Skin epidermis (tissue), 12 donors: ENCODE measurements around the gene BOC.
A peak's percentile ranks its signal among the peaks of the same experiment; 100 is the strongest.

Experiments used
- H3K27ac ChIP-seq, 21 experiments: fragments of 200-600 bp; sonication (generic) in 11 of 21; one replicate each; pipeline ENCODE4 v1.5.0; 2020; ENCODE audit warnings: mild to moderate bottlenecking in 3 of 21, inconsistent platforms in 2 of 21, moderate library complexity in 2 of 21
- H3K4me3 ChIP-seq, 7 experiments: fragments of 200-600 bp; sonication (generic) in 2 of 7; one replicate each; pipeline ENCODE4 v1.5.0; 2020; ENCODE audit warnings: inconsistent platforms in 2 of 7, mild to moderate bottlenecking in 2 of 7, moderate library complexity in 1 of 7

The BOC gene

DNA sequence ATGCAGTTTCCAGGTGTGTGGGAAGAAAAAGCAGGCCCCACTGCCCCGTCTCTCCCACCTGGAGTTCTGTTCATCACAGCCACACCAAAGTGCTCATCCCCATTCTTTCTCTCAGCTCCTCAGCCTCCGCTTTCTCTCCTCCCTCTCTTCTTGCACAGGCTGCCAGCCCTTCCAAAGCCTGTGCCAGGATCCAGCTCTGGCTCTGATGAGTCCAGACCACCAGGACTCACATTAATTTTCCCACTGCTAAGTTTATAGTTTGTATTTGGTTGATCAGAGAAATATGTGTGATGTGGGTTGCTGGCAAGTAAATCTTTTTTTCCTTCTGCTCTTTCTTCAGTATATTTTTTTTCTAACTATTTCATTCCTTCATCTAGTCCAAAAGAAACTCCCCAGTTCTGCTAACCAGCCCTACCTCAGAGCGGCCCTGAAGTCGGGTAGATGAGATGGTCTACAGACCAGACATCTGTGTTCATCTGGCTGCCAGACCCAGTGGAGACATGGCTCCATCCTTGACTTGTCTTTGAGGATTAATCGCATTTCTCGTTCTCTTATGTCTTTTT is 49.8 kb downstream of the BOC start:
- no peak overlapping the region for H3K4me3 ChIP-seq

DNA sequence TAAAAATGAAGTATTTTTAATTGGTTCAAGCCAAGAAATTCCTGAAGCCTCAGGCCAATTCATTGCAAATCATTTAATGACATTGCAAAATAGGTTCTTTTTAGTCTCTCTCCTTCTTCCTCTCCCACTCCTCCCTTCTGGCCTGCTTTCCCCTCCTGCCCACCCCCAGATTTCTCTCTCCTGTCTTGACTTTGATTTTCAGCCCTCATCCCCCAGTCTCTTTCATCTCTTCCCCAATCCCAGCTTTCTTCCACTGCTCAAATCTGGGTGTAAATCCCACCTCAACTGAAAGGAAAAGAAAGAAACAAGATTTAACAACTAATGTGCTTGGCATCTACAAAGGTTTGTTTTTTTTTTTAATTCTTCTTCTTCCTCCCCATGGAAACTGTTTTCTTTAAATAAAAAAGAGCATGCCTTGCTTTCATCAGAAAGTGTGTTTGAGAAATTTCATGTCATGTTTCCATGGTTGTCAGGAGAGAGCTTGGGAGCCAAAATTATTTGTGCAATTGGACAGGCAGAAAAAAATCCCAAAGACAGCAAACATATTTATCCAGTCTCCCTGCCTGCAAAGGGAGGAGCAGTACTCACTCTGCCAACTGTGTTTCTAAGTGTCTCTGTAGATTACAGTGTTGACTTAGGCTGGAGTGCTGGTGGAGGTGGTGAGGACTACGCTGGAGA is 50.4 kb downstream of the BOC start:
- H3K4me3 ChIP-seq = no peak overlapping the region
- H3K27ac ChIP-seq = peak overlapping the region in 15 of 21 experiments; percentile 18 to 77 (median 66)

More for the DNA sequence above, 49.8 kb downstream of the BOC start:
- H3K27ac ChIP-seq = peak overlapping the region in 16 of 21 experiments; percentile 19 to 77 (median 58)

DNA sequence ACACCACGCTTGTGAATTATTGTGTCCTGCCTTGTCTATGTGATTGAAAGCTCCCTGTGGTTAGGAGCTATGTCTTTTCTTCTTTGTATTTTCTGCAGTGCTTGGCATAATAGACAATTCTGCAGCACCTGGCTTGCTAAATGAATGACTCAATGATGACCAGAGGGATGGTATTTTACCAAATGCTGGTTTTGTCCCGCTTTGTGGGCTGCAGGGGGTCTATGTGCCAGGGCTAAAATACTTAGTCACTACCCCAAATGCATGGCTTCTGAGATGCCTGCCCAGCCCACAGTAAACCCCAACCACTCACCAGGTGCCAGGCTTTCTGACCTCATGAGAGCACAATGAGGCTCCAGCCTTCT is 50.9 kb downstream of the BOC start:
- Histone ChIP-seq H3K27ac (peak overlapping the region in 12 of 21 experiments; percentile 11 to 77 (median 54)), H3K4me3 (no peak overlapping the region)

DNA sequence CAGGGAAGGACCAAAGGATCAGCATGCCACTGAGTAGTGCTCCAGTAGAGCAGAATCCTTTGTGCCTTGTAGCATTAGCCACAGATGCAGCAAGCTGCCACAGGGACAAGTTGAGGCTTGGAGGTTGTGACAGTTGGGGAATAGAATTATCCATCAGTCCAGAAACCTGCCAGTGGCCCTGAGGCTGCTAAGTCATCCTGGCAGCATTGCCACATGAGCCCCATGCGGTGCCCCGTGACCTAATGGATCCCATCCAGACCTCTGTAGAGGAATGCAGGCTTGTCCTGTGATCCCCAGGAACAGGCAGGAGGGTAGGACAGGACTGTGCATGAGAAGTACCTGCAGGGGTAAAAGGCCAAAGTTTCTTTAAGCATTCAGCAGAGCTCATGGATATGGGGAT is 51.7 kb downstream of the BOC start:
- no peak overlapping the region for H3K4me3 ChIP-seq
- peak overlapping the region in 12 of 21 experiments; percentile 34 to 77 (median 54) for H3K27ac ChIP-seq

DNA sequence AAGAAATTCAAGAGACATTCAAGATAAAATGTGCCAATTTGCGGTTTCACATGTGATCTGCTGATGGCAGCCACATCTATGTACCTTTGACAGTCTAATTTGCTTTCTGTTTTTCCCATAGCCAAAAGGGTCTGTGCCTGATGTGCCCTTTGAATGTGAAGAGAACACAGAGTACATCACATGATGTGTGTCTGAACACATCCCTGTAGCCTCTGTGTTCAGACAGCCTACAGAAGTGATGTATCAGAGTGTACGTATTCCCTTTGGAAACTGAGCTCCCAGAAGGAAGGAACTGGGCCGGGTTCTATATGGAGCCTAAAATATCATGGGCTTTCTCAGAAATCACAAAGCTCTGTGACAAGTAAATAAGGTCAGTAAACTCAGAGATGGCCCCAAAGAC is 52.4 kb downstream of the BOC start:
- Histone ChIP-seq H3K4me3 (no peak overlapping the region), H3K27ac (peak overlapping the region in 2 of 21 experiments; percentile 2 to 45)

DNA sequence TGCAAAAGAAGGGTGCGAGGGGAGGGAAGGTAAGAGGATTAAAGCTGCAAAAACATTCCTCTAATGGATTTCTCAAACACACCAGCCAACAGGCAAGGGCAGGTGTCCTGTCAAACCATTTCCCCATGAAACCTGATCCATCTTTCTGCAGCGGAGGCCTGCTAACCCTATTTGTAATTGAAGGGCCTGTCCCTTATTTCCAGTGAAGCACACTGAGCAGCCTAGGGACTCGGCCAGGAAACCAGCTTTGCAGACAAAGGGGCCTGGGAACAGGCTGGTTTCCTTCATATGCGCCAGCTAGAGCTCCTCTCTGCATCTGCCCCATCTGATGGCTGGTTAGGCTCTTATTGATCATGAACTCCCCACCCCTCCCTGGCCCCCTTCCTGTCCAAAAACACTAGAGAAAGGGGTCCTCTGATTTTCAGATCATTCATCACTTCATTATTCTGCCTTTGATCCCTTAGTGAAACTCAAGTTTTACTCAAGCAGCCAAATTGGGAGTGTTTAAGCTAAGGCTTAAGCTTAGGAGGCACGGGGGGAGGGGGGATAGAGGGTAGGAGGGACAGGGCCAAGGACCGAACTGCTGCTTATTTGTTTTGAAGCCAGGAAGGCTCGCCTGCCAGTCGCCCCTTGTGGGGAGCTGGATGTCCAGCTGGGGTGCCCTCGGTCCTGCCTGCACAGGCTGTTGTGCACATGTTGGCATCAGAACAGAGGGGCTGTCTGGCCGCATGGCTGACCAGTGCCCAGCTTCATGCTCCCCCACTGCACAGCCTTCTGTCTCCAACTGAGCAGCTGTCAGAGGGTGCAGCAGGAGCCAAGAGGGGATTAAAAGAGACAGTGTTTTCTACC is 53.1 kb downstream of the BOC start:
- peak overlapping the region in 5 of 21 experiments; percentile 2 to 66 (median 56) for H3K27ac ChIP-seq

DNA sequence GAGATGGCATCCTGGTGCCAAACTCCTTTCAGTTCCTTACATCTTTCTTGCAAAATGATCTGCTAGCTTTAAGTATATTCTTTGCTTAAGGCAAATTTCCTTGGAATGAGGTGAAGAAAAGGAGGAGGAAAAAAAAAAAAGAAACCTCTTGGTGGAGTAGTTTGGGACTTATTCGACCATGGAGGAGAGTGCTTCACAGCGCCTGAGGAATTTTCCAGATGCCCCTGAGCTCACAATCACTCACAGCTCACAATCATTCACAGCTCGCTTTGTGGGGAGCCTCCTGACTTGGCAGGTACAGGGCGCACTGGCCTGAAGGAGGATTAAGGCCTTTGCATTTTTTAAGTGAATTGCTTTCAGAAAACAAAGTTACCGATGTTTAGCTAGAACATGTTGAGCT is 53.9 kb downstream of the BOC start:
- Histone ChIP-seq H3K27ac (peak overlapping the region in 4 of 21 experiments; percentile 2 to 66 (median 34)), H3K4me3 (no peak overlapping the region)

More for the DNA sequence above, 53.1 kb downstream of the BOC start:
- H3K4me3 ChIP-seq = no peak overlapping the region

DNA sequence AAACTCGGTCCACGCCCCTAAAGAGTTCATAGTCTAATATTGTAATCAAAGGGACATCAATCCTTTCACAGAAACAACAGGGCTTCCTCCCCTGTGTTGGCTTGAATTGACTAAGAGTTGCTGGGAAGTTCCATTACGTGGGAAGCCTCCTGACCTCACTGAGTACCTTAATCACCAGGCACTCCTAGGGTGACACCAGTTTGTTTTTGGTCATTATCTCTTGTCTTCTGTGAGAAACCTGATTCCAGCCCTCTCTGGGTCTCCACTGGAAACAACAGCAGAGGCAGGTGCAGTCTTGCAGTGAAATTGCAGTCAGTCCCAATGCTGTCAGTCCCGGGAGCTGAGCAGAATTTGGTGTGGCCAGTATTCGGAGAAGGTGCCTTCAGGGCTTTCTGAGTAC is 55.4 kb downstream of the BOC start:
- peak overlapping the region in 4 of 21 experiments; percentile 40 to 55 (median 46) for H3K27ac ChIP-seq
- no peak overlapping the region for H3K4me3 ChIP-seq

DNA sequence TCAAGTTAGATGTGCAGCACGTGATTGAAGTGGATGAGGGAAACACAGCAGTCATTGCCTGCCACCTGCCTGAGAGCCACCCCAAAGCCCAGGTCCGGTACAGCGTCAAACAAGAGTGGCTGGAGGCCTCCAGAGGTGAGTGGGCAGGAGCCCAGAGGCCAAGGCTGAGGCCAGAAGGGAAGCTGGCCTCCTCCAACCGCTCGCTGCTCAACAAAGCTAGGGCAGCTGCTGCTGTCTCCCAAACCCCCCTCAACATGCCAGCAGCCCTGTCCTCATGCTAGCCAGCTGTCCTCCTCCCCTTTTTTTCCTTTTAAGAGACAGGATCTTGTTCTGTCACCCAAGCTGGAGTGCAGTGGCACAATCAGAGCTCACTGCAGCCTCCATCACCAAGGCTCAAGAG is 57.0 kb downstream of the BOC start:
- H3K27ac ChIP-seq = peak overlapping the region in 4 of 21 experiments; percentile 6 to 55 (median 40)
- no peak overlapping the region for H3K4me3 ChIP-seq

DNA sequence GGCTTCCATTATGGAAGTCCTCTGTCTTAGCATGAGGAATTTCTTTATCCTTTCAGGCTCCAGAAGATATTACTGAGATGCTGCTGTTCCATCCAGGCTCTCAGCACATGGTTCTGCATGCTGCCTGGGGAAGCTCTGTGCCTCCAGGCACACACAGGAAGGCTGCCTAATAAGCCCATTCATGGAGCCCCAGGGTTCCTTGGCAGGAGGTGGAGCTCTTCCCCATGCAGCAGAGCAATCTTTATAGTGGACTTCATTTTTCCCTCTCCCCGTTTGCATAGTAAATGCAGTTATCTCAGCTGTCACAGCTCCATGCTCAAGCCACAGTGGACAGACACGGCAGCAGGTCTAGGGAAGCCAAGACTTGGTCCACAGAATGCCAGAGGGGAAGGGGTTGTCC is 57.6 kb downstream of the BOC start:
- Histone ChIP-seq H3K4me3 (no peak overlapping the region), H3K27ac (peak overlapping the region in 3 of 21 experiments; percentile 25 to 41 (median 31))

DNA sequence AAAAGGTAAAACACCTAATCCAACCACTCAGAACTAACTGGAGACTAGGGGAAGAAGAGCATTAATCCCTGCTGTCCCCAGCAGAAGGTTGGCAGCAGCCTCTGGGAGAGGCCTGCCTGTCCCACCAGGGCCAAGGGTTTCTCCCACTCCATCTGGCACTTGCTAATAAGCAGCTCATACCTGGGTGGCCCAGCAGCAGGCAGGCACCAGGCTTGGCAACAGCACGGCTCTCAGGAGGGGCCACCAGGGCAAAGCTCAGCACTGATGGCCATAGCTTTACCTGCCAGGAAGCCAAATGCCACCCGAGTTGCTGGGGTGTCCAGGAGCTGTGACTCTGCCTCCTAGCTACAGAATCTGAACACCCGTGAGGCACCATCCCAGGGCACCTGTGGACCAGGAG is 58.3 kb downstream of the BOC start:
- H3K27ac ChIP-seq = peak overlapping the region in 7 of 21 experiments; percentile 15 to 63 (median 31)
- no peak overlapping the region for H3K4me3 ChIP-seq

DNA sequence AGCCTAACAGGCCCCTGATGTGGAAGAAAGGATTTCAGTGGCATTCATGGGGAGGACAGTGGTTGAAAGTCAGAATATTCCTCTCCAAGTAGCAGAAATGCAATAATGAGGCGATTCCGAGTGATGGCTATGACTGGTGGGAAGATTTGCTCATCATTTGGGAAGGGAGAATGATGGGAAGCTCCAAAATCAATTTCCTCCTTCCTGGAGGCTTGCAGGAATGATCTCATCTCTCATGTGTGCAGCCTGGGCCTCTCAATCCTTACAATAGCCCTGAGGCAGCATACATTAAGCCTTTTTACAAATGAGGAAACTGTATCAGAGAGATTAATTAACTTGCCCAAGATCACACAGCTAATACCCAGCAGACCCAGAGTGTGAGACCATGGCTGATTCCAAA is 58.7 kb downstream of the BOC start:
- peak overlapping the region in 7 of 21 experiments; percentile 15 to 63 (median 31) for H3K27ac ChIP-seq
- H3K4me3 ChIP-seq = no peak overlapping the region

DNA sequence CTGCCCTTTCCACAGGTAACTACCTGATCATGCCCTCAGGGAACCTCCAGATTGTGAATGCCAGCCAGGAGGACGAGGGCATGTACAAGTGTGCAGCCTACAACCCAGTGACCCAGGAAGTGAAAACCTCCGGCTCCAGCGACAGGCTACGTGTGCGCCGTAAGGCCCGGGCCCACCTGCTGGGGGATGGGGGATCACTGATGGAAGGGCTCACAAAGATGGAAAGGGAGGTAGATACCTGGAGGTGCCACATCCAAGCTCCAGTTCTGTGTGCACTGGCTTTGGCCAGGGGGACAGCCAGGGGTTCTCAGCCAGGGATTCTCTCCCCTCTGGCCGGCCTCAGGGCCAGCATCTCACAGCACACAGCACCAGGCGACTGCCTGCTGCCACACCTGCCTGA is 59.4 kb downstream of the BOC start:
- H3K27ac ChIP-seq = peak overlapping the region in 4 of 21 experiments; percentile 1 to 41 (median 23)
- no peak overlapping the region for H3K4me3 ChIP-seq

DNA sequence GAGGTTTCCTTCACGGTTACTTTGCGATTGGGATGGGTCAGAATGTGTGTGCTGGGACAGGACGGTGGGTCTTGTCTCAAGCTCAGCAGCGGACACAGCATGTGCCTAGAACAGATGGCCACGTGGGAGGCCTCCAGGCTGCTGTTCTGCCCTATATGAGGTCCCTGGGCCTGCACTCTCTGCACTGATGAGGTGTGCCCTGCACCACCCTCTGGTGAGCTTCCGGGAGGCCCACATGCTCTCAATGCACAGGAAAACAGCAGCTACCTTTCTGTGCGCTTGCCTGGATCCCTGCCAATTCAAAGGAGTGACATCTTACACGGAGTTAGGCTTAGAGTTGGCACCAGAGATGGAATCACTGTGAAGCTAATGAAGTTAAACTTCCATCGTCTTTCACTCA is 59.8 kb downstream of the BOC start:
- Histone ChIP-seq H3K4me3 (no peak overlapping the region), H3K27ac (peak overlapping the region in 3 of 21 experiments; percentile 1 to 40 (median 6))

DNA sequence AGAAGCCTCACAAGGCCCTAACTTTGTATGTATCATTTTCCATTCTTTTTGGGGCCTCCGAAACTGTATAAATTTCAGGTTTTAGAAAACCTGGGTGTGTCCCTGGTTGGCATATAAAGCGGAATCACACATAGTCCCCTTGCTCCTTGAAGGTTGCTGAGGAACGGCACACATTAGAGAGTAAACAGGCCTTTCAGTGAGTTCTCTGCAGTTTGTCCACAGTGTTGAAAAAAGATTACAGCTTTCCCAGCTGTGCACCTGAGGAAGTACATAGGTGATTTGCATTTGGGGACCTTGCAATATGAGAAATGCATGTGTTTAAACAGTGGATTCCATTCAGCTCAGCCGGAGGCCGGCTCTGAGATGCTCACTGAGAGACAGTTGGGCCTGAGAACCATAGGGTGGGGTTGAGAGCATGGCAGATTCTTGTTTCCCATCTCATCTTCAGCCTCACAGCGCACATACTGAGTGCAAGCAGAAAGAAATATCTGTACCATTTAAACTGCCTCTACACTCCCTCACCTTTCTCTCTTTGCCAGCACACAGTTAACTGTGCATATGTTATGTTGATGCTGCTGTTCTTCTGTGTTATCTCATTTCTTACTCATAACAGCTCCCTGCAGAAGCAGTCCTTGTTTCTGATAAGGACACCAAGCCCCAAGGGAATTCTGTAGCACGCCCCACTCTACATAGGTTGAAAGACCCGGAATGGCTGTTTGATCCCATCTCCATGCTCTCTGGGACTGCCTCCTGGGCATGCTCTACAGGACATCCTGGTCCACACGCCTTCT is 60.4 kb downstream of the BOC start:
- peak overlapping the region in 1 of 21 experiments; percentile 6 for H3K27ac ChIP-seq
- H3K4me3 ChIP-seq = no peak overlapping the region

DNA sequence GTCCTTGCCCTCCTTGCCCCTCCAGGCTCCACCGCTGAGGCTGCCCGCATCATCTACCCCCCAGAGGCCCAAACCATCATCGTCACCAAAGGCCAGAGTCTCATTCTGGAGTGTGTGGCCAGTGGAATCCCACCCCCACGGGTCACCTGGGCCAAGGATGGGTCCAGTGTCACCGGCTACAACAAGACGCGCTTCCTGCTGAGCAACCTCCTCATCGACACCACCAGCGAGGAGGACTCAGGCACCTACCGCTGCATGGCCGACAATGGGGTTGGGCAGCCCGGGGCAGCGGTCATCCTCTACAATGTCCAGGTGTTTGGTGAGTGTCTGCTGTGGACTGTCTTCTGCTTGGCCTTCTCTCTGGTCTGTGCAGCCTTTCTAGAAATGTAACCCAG is 61.0 kb downstream of the BOC start:
- H3K4me3 ChIP-seq = no peak overlapping the region
- H3K27ac ChIP-seq = no peak overlapping the region

DNA sequence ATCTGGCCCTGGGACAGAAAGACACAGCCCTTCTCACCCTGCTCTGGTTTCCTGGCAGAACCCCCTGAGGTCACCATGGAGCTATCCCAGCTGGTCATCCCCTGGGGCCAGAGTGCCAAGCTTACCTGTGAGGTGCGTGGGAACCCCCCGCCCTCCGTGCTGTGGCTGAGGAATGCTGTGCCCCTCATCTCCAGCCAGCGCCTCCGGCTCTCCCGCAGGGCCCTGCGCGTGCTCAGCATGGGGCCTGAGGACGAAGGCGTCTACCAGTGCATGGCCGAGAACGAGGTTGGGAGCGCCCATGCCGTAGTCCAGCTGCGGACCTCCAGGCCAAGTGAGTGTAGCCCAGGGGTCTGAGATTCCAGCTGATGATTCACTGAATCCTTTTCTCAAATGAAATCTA is 61.7 kb downstream of the BOC start:
- Histone ChIP-seq H3K4me3 (no peak overlapping the region), H3K27ac (peak overlapping the region in 1 of 21 experiments; percentile 15)

DNA sequence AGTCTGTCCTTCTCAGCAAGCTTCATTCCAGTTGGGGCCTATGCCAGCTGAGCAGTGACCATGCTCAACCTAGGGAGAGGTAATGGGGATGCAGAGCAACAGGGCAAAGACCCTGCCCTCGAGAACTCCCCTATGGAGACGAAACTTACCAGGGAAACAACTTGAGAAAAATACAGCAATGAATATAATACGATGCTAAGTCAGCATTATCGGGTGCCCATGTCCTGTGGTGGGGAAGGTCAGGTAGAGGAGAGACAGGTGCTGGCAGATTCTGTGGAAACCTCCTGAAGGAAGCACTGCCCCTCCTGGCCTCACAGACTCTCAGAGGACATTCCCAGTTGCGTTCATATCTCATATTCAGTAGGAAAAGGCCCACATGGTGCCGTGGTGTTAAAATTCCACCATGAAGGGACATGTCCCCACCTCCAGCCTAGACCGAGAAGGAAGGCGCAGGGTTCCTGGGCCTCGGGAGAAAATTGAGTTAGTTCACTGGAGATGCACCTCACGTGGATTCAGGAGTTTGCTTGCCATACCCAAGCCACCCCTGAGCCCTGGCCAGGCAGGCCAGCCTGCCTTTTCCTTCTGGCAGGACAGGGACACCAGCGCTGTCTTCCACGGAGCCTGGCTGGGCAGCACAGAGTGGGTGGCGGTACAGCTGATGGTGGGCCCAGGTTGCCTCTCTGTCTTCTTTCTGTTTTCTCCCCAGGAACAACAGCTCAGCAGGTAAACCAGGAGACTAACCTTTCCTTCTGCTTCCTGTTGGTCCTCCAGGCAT is 62.4 kb downstream of the BOC start:
- peak overlapping the region in 8 of 21 experiments; percentile 22 to 85 (median 38) for H3K27ac ChIP-seq
- no peak overlapping the region for H3K4me3 ChIP-seq
